Stomach smooth muscle (tissue), 2 donors: Measurements from ENCODE around the gene EFL1.

Source experiments
- H3K27ac ChIP-seq: one replicate; pipeline ENCODE4 v1.7.0; 2013; ENCODE audit warnings: mild to moderate bottlenecking, low read length, inconsistent platforms
- H3K27me3 ChIP-seq, 2 donors: one replicate each; pipeline ENCODE4 v1.7.0; 2013; ENCODE audit warnings: low read length in 2 of 2; ENCODE audit not compliant: insufficient read depth in 2 of 2, control insufficient read depth in 1 of 2
- H3K36me3 ChIP-seq, 2 donors: one replicate each; pipeline ENCODE4 v1.7.0; 2013; ENCODE audit warnings: low read length in 2 of 2; ENCODE audit not compliant: control insufficient read depth in 2 of 2, insufficient read depth in 2 of 2
- H3K4me1 ChIP-seq: one replicate; pipeline ENCODE4 v1.7.0; 2013; ENCODE audit warnings: low read length; ENCODE audit not compliant: control insufficient read depth, insufficient read depth
- H3K4me3 ChIP-seq, 2 donors: one replicate each; pipeline ENCODE4 v1.7.0; 2013; ENCODE audit warnings: low read length in 2 of 2
- H3K9ac ChIP-seq, 2 donors: one replicate each; pipeline ENCODE4 v1.7.0; 2013; ENCODE audit warnings: low read length in 2 of 2, mild to moderate bottlenecking in 1 of 2
- H3K9me3 ChIP-seq, 2 donors: one replicate each; pipeline ENCODE4 v1.7.0; 2013; ENCODE audit warnings: low read length in 2 of 2; ENCODE audit not compliant: control insufficient read depth in 2 of 2
- donor health status: healthy.
- donor health status: Pancreatic carcinoma.

EFL1 gene

GRCh38 chr15:82126346-82126745 lies 136.2 kb downstream of the EFL1 start:
- H3K9me3 ChIP-seq, result no peaks in the 10 kb centered on the region
- H3K36me3 ChIP-seq, result peaks cover 0 to 6% of the 10 kb centered on the region in 2 donors
- H3K27me3 ChIP-seq, result no peaks in the 10 kb centered on the region
- peaks cover 4% of the 10 kb centered on the region for H3K4me1 ChIP-seq
- no peak overlapping the region for H3K4me3 ChIP-seq
- H3K9ac ChIP-seq, result no peak overlapping the region
- no peak overlapping the region for H3K27ac ChIP-seq

- Histone ChIP-seq H3K27me3 (no peaks in the 10 kb centered on the region), H3K9ac (no peak overlapping the region), H3K4me3 (no peak overlapping the region), H3K4me1 (no peaks in the 10 kb centered on the region), H3K27ac (no peak overlapping the region), H3K36me3 (peaks cover 0 to 4% of the 10 kb centered on the region in 2 donors), H3K9me3 (no peaks in the 10 kb centered on the region)
These were observed 137.9 kb downstream of the EFL1 start for GRCh38 chr15:82124331-82125263.

DNA sequence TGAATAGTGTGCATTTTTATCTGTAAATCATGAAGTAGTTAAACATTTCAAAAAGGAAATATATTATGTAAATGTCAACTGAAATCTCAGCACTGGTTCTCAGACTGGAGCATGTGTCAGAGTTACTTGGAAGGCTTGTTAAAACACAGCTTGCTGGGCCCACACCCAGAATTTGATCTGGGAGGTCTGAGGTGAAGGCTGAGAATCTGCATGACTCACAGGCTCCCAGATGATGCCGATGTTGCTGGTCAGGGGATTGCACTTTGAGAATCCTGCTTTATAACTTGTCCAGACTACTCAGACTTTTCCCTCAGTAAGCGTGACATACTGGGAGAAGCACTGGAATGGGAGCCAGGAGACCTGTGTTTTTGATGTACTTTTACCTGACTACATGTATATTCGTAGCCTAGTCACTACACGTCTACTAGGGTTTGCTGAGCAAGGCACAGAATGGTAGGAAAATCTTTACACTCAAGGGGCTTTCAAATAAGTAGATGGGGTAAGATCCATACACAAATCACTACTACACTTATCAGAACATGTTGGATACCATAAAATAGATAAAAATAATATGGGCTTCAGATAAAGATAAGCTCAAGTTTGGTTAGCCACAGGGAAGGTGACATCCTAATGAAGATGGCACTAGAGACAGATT lies 139.7 kb downstream of the EFL1 start:
- H3K36me3 ChIP-seq, result peaks cover 0 to 4% of the 10 kb centered on the region in 2 donors
- H3K27ac ChIP-seq, result no peak overlapping the region
- no peaks in the 10 kb centered on the region for H3K9me3 ChIP-seq
- no peak overlapping the region for H3K9ac ChIP-seq
- H3K4me1 ChIP-seq, result no peaks in the 10 kb centered on the region
- H3K4me3 ChIP-seq, result no peak overlapping the region
- no peaks in the 10 kb centered on the region for H3K27me3 ChIP-seq

DNA sequence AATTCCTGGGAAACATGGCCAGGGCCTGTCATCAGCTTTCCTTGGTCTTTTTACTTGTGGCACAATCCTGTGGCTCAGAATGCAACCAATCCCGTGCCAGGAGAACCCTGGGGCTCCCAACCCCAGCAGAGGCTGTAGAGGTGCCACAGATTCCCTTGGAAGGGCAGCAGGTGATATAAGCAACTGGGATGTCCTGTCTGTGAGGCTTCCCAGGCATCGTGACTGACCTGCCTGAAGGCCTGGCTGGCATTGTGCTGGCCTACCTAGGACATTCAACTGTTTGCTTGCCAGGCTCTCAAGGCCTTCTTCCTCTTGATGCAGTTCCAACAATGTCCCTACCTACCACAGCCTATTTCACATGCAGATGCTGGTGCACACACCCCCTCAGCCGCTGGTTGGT lies 144.5 kb downstream of the EFL1 start:
- Histone ChIP-seq H3K4me3 (no peak overlapping the region), H3K4me1 (no peaks in the 10 kb centered on the region), H3K9me3 (no peaks in the 10 kb centered on the region), H3K9ac (no peak overlapping the region), H3K36me3 (no peaks in the 10 kb centered on the region), H3K27me3 (no peaks in the 10 kb centered on the region), H3K27ac (no peak overlapping the region)

DNA sequence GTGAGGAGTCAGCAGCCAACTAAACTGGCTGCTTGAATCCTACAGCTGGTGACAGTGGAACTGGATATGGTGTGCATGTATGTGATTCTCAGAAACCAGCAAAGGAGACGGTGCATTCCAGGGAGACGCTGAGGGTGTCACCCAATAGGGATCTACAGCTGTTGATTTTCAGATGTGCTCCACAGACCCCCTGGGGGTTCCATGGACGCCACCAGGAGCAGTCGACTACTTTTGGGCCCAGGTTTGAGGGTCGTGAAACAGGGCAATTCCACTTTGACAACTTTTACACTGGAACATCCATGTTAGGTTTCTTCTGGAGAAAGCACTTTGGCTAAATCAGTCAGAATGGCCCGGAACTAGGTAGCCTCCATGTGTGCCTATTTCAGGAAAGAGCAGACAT lies 145.2 kb downstream of the EFL1 start:
- H3K27me3 ChIP-seq, result no peaks in the 10 kb centered on the region
- H3K27ac ChIP-seq, result no peak overlapping the region

GRCh38 chr15:82114660-82115059 lies 147.9 kb downstream of the EFL1 start:
- no peaks in the 10 kb centered on the region for H3K36me3 ChIP-seq
- H3K4me1 ChIP-seq, result no peaks in the 10 kb centered on the region
- H3K27me3 ChIP-seq, result no peaks in the 10 kb centered on the region
- no peak overlapping the region for H3K4me3 ChIP-seq
- no peaks in the 10 kb centered on the region for H3K9me3 ChIP-seq
- no peak overlapping the region for H3K27ac ChIP-seq
- H3K9ac ChIP-seq, result no peak overlapping the region

More for the DNA sequence above, 145.2 kb downstream of the EFL1 start:
- Histone ChIP-seq H3K36me3 (no peaks in the 10 kb centered on the region), H3K4me1 (no peaks in the 10 kb centered on the region), H3K9me3 (no peaks in the 10 kb centered on the region), H3K4me3 (no peak overlapping the region), H3K9ac (no peak overlapping the region)

- Histone ChIP-seq H3K9ac (no peak overlapping the region), H3K4me1 (no peaks in the 10 kb centered on the region), H3K27me3 (no peaks in the 10 kb centered on the region), H3K27ac (no peak overlapping the region), H3K4me3 (no peak overlapping the region), H3K36me3 (no peaks in the 10 kb centered on the region), H3K9me3 (no peaks in the 10 kb centered on the region)
These were observed 149.3 kb downstream of the EFL1 start for GRCh38 chr15:82113106-82113715.

DNA sequence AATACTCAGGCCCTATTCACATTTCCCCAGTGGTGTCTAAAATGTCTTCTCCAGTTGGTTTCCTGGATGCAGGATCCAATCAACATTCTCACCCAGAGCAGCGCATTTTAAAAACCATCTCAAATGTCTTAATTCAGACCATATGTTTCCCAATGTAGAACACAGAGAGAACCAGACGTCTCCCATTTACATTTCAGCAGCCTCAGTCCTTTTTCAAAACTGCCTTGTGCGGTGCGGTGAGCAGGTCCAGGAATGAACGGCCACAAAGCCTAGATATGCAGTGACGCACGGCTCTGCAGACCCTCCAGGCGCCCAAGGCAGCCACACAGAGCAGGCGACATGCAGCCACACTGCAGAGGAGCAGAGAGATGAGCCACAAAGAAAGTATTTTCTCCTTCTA lies 150.6 kb downstream of the EFL1 start:
- no peaks in the 10 kb centered on the region for H3K27me3 ChIP-seq
- H3K36me3 ChIP-seq, result no peaks in the 10 kb centered on the region
- H3K4me1 ChIP-seq, result no peaks in the 10 kb centered on the region
- no peak overlapping the region for H3K4me3 ChIP-seq
- no peaks in the 10 kb centered on the region for H3K9me3 ChIP-seq
- no peak overlapping the region for H3K27ac ChIP-seq
- no peak overlapping the region for H3K9ac ChIP-seq

- Histone ChIP-seq H3K9ac (no peak overlapping the region), H3K4me3 (no peak overlapping the region), H3K4me1 (no peaks in the 10 kb centered on the region), H3K27me3 (no peaks in the 10 kb centered on the region), H3K27ac (no peak overlapping the region), H3K9me3 (no peaks in the 10 kb centered on the region), H3K36me3 (no peaks in the 10 kb centered on the region)
These were observed 152.4 kb downstream of the EFL1 start for GRCh38 chr15:82110144-82110543.

DNA sequence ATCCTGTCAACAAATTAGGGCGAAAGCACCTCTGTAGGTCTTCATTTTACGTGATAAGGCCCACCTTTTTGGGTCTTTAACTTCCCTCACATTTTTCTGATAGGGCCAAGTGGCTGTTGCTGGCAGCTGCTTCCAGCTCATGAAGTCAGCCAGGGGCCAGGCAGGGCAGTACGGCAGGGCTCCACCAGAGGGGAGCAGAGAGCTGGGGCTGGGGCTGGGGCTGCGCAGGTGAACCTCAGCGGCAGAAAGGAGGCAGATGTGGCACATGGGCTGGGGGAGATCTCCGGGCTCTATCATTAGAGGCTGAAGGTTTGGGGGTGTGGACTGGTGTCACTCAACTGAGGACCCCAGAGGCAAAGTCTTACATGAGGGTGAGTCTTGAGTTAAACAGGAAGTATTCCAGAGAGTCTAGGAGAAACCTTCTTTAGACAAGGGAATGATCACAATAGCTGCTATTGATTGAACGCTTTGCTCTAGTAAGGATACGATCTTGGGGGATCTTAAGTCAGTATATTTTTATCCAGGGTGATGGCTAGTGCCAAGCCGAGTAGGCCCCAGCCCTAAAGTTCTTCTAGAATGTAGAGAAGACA lies 153.9 kb downstream of the EFL1 start:
- Histone ChIP-seq H3K4me3 (no peak overlapping the region), H3K4me1 (no peaks in the 10 kb centered on the region), H3K9me3 (no peaks in the 10 kb centered on the region), H3K27me3 (no peaks in the 10 kb centered on the region), H3K9ac (no peak overlapping the region), H3K36me3 (no peaks in the 10 kb centered on the region), H3K27ac (no peak overlapping the region)
